ENCODE measurements around the gene ZNF467.

Gene ZNF467

DNA sequence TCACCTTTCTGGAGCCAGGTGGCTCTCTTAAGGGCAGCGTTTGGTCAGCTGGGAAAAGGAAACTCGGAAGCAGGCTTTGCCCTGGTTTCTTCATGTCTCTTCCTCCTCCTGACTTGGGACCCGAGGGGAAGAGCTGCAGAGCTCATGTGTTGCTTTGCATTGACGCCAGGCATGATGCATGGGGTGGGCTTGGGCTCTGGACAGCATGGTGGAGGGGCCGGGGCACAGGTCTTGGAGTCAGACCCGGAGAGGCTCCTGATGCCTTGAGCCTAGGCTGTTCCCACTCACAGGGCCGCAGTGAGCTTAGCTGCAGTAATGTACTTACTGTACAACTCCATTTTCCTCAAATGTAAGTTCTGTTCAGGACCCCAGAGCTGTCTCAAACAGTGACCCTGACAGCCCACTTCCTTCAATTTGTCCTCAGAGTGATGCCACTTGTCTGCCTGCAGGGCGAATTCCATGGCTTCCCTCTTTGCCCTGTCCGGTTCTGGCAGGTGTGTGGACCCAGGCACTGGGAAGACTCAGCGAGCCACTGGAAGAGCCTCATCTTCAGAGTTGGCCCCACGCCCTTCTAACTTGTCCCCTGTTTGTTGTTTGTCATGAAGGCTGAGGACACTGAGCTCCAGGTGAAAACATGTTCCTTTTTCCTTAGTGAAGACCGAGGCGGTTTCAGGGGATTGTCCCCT, 50.2 kb downstream of the ZNF467 start:
- TF ChIP-seq, protein P1, sequence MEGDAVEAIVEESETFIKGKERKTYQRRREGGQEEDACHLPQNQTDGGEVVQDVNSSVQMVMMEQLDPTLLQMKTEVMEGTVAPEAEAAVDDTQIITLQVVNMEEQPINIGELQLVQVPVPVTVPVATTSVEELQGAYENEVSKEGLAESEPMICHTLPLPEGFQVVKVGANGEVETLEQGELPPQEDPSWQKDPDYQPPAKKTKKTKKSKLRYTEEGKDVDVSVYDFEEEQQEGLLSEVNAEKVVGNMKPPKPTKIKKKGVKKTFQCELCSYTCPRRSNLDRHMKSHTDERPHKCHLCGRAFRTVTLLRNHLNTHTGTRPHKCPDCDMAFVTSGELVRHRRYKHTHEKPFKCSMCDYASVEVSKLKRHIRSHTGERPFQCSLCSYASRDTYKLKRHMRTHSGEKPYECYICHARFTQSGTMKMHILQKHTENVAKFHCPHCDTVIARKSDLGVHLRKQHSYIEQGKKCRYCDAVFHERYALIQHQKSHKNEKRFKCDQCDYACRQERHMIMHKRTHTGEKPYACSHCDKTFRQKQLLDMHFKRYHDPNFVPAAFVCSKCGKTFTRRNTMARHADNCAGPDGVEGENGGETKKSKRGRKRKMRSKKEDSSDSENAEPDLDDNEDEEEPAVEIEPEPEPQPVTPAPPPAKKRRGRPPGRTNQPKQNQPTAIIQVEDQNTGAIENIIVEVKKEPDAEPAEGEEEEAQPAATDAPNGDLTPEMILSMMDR (IDR thresholded peaks at IDR 0.05; ENCODE audit: control extremely low read depth, extremely low read depth, low read depth, missing control alignments): no peak
- DNase-seq (ENCODE audit: extremely low spot score): no peak
- POLR2A ChIA-PET: no interaction called here
- CTCF ChIA-PET: interaction anchor here (0.9 to 4.5 kb wide), 9 partner anchors 11 to 461 kb away, joined by 3 to 19 read pairs (median 4); partner anchors contain the start of gene ZNF783

GRCh38 chr7:149722356-149722957, 50.9 kb downstream of the ZNF467 start:
- ChIA-PET POLR2A (no interaction called here), CTCF (interaction anchor here (0.7 to 4.5 kb wide), 7 partner anchors 18 to 461 kb away, joined by 3 to 19 read pairs (median 4); partner anchors contain the start of gene ZNF783)
- TF ChIP-seq, protein P1 (IDR thresholded peaks at IDR 0.05; ENCODE audit: control extremely low read depth, extremely low read depth, low read depth, missing control alignments): no peak

GRCh38 chr7:149721084-149721601, 52.2 kb downstream of the ZNF467 start:
- DNase-seq (ENCODE audit: extremely low spot score): no peak
- ChIA-PET CTCF (interaction anchor here (1.0 to 4.5 kb wide), 4 partner anchors 21 to 96 kb away, joined by 3 to 19 read pairs (median 12); no protein-coding TSS in a partner anchor), POLR2A (no interaction called here)
- TF ChIP-seq, protein P1 (IDR thresholded peaks at IDR 0.05; ENCODE audit: control extremely low read depth, extremely low read depth, low read depth, missing control alignments): no peak

More at GRCh38 chr7:149722356-149722957, 50.9 kb downstream of the ZNF467 start:
- no peak for DNase-seq (ENCODE audit: extremely low spot score)

GRCh38 chr7:149720372-149721083, 52.9 kb downstream of the ZNF467 start:
- CTCF ChIA-PET: interaction anchor here (0.6 to 4.5 kb wide), 4 partner anchors 21 to 58 kb away, joined by 3 to 19 read pairs (median 14); no protein-coding TSS in a partner anchor
- peak; percentile 51 for DNase-seq (ENCODE audit: extremely low spot score)
- TF ChIP-seq, protein P1 (IDR thresholded peaks at IDR 0.05; ENCODE audit: control extremely low read depth, extremely low read depth, low read depth, missing control alignments): no peak
- POLR2A ChIA-PET: no interaction called here

- TF ChIP-seq, protein P1 (IDR thresholded peaks at IDR 0.05; ENCODE audit: control extremely low read depth, extremely low read depth, low read depth, missing control alignments): no peak
- POLR2A ChIA-PET: no interaction called here
- peak; percentile 67 for DNase-seq (ENCODE audit: extremely low spot score)
- CTCF ChIA-PET: interaction anchor here (0.6 to 1.8 kb wide), 2 partner anchors 22 to 52 kb away, joined by 3 to 11 read pairs; no protein-coding TSS in a partner anchor
Measured at GRCh38 chr7:149719912-149720335, 53.5 kb downstream of the ZNF467 start.
